Activated CD8-positive, alpha-beta memory T cell treated with anti-CD3 and anti-CD28 coated beads for 48 hours (primary cell): ENCODE results near the gene ZNF226.
A peak's percentile ranks its signal among the peaks of the same experiment; 100 is the strongest.
"Not testable (repeated sequence)": the region's sequence is repeated elsewhere in the genome, so short reads cannot be mapped to it uniquely, and the experiment has no call there.

Experiments used
- DNase-seq, 3 experiments: peaks; one replicate each; pipeline ENCODE4 v3.0.0-alpha.2; 2020; ENCODE audit warnings: low read depth in 2 of 3, low spot score in 2 of 3

ZNF226 gene

GRCh38 chr19:44164673-44165512, at the start of gene ZNF226:
TSS of gene ZNF226 (plus strand) at chr19:44165100. CDS start at chr19:44170081, 4,981 bp downstream.
- peak; percentile 40 to 70 (median 47) for DNase-seq

GRCh38 chr19:44121162-44121561, 43.7 kb upstream of the ZNF226 start:
- not testable (repeated sequence) for DNase-seq

DNA sequence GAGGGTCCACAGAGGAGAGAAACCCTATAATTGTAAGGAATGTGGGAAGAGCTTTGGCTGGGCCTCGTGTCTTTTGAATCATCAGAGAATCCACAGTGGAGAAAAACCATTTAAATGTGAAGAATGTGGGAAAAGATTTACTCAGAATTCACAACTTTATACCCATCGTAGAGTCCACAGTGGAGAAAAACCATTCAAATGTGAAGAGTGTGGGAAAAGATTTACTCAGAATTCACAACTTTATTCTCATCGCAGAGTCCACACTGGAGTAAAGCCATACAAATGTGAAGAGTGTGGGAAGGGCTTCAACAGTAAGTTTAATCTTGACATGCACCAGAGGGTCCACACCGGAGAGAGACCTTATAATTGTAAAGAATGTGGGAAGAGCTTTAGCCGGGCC, 32.9 kb upstream of the ZNF226 start:
- no peak for DNase-seq

GRCh38 chr19:44141191-44142058, 23.5 kb upstream of the ZNF226 start, which contains the start of gene ZNF234:
TSS of gene ZNF234 (plus strand) at chr19:44141554. CDS start at chr19:44144633, 3,079 bp downstream.
- DNase-seq, result peak; percentile 27 to 44 (median 40)

- no peak for DNase-seq
Observed at GRCh38 chr19:44142059-44142433, 22.9 kb upstream of the ZNF226 start.

GRCh38 chr19:44149776-44150175, 15.1 kb upstream of the ZNF226 start:
- no peak for DNase-seq

DNA sequence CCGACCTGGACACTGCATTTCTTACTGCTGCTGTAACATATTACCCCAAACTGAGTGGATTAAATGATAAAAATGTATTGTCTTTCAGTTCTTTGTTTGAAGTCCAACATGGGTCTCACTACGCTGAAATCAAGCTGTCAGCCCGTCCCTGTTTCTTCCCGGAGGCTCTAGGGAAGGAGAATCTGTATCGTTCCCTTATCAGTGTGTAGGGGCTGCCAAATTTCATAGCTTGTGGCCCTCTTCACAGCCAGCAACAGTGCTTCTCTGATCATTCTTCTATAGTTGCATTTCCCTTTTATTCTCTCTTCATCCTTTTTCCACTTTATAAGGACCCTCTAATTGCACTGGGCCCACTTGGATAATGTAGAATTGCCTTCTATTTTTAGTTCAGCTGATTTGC, 13.4 kb upstream of the ZNF226 start:
- DNase-seq, result no peak

DNA sequence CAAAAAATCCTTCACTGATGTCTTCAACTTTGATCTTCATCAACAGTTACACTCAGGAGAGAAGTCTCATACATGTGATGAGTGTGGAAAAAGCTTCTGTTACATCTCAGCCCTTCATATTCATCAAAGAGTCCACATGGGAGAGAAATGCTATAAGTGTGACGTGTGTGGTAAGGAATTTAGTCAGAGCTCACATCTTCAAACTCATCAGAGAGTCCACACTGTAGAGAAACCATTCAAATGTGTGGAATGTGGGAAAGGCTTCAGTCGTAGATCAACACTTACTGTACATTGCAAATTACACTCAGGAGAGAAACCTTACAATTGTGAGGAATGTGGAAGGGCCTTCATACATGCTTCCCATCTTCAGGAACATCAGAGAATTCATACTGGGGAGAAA, 8.4 kb upstream of the ZNF226 start:
- no peak for DNase-seq

GRCh38 chr19:44163789-44164188, 1.1 kb upstream of the ZNF226 start:
- no peak for DNase-seq

GRCh38 chr19:44164327-44164672, 600 bp upstream of the ZNF226 start:
- DNase-seq, result no peak

DNA sequence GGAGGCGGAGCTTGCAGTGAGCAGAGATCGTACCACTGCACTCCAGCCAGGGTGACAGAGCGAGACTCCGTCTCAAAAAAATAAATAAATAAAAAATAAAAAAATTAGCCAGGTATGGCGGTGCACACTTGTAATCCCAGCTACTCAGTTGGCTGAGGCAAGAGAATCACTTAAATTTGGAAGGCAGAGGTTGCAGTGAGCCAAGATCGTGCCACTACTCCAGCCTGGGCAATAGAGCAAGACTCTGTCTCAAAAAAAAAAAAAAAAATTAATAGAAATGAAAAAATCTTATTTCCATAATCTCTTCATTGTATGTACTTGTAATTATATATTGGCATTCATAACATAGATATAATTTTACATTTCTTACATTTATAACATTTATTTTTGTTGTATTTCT, 5.8 kb downstream of the ZNF226 start:
- DNase-seq, result not testable (repeated sequence)

DNA sequence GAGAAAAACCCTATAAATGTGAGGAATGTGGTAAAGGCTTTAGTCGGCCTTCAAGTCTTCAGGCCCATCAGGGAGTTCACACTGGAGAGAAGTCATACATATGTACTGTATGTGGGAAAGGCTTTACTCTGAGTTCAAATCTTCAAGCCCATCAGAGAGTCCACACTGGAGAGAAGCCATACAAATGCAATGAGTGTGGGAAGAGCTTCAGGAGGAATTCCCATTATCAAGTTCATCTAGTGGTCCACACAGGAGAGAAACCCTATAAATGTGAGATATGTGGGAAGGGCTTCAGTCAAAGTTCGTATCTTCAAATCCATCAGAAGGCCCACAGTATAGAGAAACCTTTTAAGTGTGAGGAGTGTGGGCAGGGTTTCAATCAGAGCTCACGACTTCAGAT, 11.7 kb downstream of the ZNF226 start:
- DNase-seq, result no peak

GRCh38 chr19:44180968-44181367, 16.1 kb downstream of the ZNF226 start:
- DNase-seq, result no peak

GRCh38 chr19:44182145-44182544, 17.2 kb downstream of the ZNF226 start:
- no peak for DNase-seq

DNA sequence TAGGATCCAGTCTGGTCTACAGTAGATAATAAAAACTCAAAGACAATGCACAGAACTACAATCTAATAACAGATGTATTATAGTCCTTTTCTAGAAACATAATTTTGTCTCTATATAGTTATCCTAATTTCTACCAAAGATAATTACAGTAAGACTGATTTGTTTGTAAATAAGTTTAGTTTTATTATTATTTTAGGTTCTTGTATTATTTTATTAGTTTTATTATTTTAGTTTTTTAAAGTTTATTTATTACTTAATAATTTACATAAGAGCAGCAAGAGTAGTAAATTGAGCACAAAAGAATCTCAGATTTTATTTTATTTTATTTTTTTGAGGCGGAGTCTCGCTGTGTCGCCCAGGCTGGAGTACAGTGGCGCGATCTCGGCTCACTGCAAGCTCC, 25.1 kb downstream of the ZNF226 start:
- DNase-seq, result no peak

DNA sequence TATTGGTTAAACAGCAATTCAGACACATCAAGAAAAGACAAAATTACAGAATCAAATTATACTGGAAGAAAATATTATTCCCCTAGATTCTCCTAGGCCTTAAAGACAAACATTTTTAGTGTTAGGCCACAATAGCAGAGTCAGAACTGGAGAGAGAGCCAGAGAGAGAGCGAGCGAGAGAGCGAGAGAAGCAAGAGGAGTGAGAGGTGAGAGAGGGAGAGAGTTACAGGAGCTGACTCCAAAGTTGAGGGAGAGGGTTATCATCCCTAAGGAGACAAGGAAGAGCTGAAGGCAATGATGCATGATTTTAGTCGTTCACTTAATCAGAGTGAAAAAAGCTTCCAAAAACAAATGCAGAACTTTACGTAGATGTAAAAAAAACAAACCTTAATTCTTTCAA, 27.2 kb downstream of the ZNF226 start:
- DNase-seq, result no peak

DNA sequence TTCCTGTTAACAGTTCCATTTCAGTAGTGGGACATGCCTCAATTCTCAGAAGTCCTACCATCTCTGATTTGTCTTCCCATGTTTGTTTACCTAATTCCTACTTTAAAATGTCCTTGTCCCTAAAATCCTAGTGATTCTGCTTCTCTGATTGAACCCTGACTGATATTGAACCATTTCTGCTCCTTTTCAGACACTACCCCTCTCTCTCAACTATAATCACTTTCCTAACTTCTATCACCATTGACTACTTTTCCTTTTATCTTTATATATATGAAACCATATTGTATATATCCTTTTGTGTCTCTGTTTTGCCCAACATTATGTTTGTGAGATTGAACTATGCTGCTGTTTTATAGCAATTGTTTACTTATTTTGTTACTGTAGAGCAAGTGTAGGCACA, 31.9 kb downstream of the ZNF226 start:
- no peak for DNase-seq

DNA sequence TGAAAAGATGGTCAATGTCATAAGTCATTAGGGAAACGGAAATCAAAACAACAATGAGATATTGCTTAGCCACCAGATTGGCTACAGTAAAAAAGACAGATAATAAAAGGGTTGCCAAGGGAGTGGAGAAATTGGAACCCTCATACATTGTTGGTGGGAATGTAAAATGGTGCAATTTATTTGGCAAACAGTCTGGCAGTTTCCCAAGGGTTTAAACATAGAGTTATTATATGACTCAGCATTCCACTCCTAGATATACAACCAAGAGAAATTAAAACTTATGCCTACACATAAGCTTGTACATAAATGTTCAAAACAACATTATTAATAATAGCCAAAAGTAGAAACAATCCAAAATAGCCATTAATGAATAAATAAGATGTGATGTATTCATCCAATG, 37.6 kb downstream of the ZNF226 start:
- no peak for DNase-seq

DNA sequence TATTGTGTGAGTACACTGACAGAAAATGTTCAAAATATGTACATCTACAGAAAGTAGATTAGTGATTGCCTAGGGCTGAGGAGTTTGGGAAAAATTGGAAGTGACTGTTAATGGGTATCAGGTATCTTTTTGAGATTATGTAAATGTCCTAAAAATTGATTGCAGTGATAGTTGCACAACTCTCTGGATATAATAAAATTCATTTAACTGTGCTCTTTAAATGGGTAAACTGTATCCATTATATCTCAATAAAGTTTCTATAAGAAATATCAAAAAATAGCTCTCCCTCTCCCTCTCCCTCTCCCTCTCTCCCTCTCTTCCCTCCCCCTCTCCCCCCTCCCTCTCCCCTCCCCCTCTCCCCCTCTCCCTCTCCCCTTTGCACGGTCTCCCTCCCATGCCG, 38.1 kb downstream of the ZNF226 start:
- no peak for DNase-seq

GRCh38 chr19:44203877-44204276, 39.0 kb downstream of the ZNF226 start:
- not testable (repeated sequence) for DNase-seq

DNA sequence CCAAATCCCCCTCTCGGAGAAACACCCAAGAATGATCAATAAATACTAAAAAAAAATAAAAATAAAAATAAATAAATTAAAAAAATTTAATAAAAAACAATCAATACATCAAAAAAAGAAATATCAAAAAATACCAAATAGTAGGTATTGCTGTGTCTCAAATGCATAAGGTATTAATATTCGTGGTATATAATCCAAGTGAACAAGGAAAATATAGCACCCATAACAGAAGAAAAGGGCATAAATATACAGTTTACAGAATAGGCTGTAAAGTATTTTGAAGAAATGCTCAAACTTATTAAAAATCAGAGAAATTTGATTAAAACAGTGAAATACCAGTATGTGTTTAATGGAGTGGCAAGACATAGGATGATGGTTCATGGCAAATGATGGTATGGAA, 39.9 kb downstream of the ZNF226 start:
- DNase-seq, result no peak

DNA sequence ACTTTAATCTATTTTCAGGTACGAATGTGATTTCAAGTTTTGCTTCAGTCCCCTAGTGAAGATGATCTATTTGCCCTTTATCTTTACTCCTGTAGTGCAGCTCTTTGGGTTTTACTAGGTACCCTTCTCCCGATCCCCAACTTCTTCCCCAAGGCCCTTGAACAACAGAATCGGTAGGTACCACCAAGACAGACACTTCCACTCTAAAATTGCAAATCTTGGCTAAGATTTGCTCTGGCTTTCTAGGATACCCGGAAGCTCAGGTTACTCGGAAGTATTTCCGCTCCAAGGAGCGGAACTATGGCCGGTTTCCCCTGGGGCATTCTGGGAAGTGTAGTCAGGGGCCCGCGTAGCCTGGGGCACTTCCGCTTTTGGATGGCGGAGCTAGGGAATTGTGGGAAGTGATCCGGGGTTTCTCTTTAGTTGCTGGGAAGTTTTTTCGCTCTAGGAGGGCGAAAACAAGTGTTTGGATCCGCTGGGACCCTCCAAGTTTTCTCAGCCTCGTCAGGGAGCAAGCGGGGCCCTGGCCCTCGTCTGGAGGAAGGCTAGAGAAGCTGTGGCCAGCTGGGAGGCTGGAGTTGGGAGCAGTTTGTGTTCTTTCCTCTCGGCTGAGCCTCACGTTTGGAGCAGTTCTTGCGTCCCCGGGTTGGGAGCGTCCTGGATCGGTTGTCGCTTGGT, 42.4 kb downstream of the ZNF226 start:
- peak; percentile 31 to 59 (median 45) for DNase-seq
